Thoracic aorta (tissue), 2 donors: Measurements from ENCODE around the gene DHRSX. TPM values are rescaled to one million over a fixed set of nuclear protein-coding genes. Genes with fewer than 3 reads are reported as not detected.
"Not testable (repeated sequence)": the region's sequence is repeated elsewhere in the genome, so short reads cannot be mapped to it uniquely, and the experiment has no call there.

Experiments used
- ATAC-seq: fragments of 150-250 bp; one replicate; pipeline ENCODE4 v1.8.0; 2017; ENCODE audit warnings: low read depth; ENCODE audit not compliant: insufficient number of reproducible peaks, low FRiP score
- DNase-seq: peaks from one replicate; pipeline ENCODE4 v3.0.0-alpha.2; 2020; ENCODE audit warnings: low spot score
- H3K27ac ChIP-seq, 2 donors: fragments of 200-600 bp; sonication (generic); 1 replicate in 1 of 2; 2 replicates in 1 of 2; pipeline ENCODE4 v1.5.1; 2016; ENCODE audit warnings: mild to moderate bottlenecking in 2 of 2, moderate library complexity in 2 of 2
- H3K27me3 ChIP-seq: fragments of 200-600 bp; sonication (generic); replicated peaks from 2 replicates; pipeline ENCODE4 v1.6.0; 2016; ENCODE audit warnings: mild to moderate bottlenecking; ENCODE audit not compliant: insufficient read depth
- H3K36me3 ChIP-seq: fragments of 200-600 bp; sonication (generic); one replicate; pipeline ENCODE4 v1.5.1; 2016
- H3K4me1 ChIP-seq, 2 donors: fragments of 200-600 bp; sonication (generic); 1 replicate in 1 of 2; 2 replicates in 1 of 2; pipeline versions ENCODE4 v1.5.1 to v1.6.0; 2016; ENCODE audit warnings: low read depth in 2 of 2, mild to moderate bottlenecking in 1 of 2; ENCODE audit not compliant: control insufficient read depth in 1 of 2
- H3K4me3 ChIP-seq: fragments of 200-600 bp; sonication (generic); 2 replicates; pipeline ENCODE4 v1.5.1; 2016; ENCODE audit warnings: mild to moderate bottlenecking
- H3K9me3 ChIP-seq: fragments of 200-600 bp; sonication (generic); 2 replicates; pipeline ENCODE4 v1.5.1; 2016
- total RNA-seq, 2 donors: library from RNA; depleted of rRNA; stranded (reverse); fragments of >200 nt; gene quantifications; one replicate each; pipeline versions ENCODE4 v1.1.0 to v1.2.3, GENCODE V29; 2016
- TF ChIP-seq, protein P1 (sequence below): fragments of 200-600 bp; sonication (generic); IDR thresholded peaks from one replicate; pipeline ENCODE4 v1.5.1; 2019; ENCODE audit warnings: antibody characterized with exemption

The DHRSX gene
- total RNA-seq, 2 donors from 2014 or later: 14.9 to 16.8 TPM

DNA sequence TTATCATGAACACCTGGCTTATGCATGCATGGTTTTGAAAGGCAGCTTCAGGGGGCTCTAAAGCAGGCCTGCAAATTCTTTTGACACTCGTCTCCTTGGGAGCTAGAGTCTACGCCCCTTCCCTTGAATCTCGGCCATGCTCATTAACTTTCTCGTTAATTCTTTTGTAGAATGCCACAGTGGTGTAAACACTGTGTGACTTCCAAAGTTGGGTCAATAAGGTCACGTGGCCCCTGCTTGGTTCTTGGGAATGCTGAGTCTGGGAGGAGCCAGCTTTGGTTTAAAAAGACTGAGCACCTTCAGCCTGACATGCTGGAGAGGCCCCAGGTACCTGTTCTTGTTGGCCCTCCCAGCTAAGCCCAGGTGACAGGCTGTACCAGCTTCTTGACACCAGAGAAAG is 228.4 kb downstream of the DHRSX start:
- no peak for DNase-seq
- H3K4me1 ChIP-seq: no peaks in the 10 kb centered on the region
- H3K4me3 ChIP-seq: no peak overlapping the region
- no peak for ATAC-seq
- H3K27me3 ChIP-seq: no peaks in the 10 kb centered on the region
- no peaks in the 10 kb centered on the region for H3K36me3 ChIP-seq
- TF ChIP-seq, protein P1, sequence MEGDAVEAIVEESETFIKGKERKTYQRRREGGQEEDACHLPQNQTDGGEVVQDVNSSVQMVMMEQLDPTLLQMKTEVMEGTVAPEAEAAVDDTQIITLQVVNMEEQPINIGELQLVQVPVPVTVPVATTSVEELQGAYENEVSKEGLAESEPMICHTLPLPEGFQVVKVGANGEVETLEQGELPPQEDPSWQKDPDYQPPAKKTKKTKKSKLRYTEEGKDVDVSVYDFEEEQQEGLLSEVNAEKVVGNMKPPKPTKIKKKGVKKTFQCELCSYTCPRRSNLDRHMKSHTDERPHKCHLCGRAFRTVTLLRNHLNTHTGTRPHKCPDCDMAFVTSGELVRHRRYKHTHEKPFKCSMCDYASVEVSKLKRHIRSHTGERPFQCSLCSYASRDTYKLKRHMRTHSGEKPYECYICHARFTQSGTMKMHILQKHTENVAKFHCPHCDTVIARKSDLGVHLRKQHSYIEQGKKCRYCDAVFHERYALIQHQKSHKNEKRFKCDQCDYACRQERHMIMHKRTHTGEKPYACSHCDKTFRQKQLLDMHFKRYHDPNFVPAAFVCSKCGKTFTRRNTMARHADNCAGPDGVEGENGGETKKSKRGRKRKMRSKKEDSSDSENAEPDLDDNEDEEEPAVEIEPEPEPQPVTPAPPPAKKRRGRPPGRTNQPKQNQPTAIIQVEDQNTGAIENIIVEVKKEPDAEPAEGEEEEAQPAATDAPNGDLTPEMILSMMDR: no peak
- no peaks in the 10 kb centered on the region for H3K9me3 ChIP-seq
- H3K27ac ChIP-seq: no peak overlapping the region

DNA sequence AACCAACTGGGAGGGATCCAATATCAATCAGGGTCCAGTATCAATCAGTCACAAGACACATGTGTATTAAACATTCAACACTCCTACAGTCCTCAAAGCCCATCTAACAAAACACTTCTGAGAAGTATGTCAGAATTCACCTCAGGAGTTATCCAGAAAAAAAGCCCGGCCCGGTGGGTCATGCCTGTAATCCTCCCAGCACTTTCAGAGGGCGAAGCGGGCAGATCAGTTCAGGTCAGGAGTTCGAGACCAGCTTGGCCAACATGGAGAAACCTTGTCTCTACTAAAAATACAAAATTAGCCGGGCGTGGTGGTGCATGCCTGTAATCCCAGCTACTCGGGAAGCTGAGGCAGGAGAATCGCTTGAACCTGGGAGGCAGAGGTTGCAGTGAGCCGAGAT is 229.2 kb downstream of the DHRSX start:
- not testable (repeated sequence) for ATAC-seq, DNase-seq, H3K36me3 ChIP-seq, H3K4me3 ChIP-seq, H3K9me3 ChIP-seq, H3K27ac ChIP-seq, H3K4me1 ChIP-seq, H3K27me3 ChIP-seq

DNA sequence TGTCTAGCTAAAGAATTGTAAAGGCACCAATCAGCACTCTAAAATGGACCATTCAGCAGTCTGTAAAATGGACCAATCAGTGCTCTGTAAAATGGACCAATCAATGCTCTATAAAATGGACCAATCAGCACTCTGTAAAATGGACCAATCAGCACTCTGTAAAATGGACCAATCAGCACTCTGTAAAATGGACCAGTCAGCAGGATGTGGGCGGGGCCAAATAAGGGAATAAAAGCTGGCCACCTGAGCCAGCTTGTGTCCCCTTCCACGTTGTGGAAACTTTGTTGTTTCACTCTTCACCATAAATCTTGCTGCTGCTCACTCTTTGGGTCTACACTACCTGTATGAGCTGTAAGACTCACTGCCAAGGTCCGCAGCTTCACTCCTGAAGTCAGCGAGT is 230.0 kb downstream of the DHRSX start:
- DNase-seq: not testable (repeated sequence)

GRCh38 chrX:2267890-2268289 is 232.9 kb downstream of the DHRSX start:
- TF ChIP-seq, protein P1: no peak
- ATAC-seq (no peak), DNase-seq (no peak)
- Histone ChIP-seq H3K4me3 (no peak overlapping the region), H3K27me3 (no peaks in the 10 kb centered on the region), H3K36me3 (peaks cover 6% of the 10 kb centered on the region), H3K27ac (no peak overlapping the region), H3K9me3 (no peaks in the 10 kb centered on the region), H3K4me1 (no peaks in the 10 kb centered on the region)

More for the DNA sequence above, 230.0 kb downstream of the DHRSX start:
- not testable (repeated sequence) for H3K4me3 ChIP-seq, H3K4me1 ChIP-seq, H3K27ac ChIP-seq, H3K27me3 ChIP-seq, ATAC-seq, H3K9me3 ChIP-seq, H3K36me3 ChIP-seq

DNA sequence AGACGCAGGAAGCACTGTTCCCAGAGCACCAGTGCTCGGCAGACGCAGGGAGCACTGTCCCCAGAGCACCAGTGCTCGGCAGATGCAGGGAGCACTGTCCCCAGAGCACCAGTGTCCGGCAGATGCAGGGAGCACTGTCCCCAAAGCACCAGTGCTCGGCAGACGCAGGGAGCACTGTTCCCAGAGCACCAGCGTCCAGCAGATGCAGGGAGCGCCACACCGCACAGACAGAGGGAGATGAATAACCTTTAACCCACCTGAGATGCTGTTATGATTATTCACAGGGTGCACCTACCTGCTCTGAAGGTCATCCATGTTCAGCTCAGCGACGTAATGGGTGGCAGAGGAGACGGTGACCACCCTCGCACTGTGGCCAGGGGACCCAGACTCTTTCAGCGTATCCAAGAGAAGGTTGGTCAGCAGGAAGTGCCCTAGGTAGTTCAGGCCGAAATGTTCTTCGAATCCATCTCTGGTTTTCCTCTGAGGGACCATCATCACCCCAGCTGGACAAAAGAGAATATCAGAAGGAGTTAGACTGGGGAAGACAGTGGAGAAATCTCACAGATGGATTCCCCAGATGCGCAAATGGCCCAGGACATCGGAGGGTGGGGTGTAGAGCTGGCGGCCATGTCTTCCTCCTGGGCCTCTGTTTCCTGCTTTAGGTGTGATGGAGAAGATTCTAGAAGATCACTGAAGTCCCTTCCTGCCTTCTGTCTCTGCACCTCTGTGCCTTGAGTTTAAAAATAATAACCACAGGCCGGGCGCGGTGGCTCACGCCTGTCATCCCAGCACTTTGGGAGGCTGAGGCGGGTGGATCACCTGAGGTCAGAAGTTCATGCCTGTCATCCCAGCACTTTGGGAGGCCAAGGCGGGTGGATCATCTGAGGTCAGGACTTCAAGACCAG is 234.1 kb downstream of the DHRSX start:
- DNase-seq (no peak), ATAC-seq (no peak)
- TF ChIP-seq, protein P1: no peak
- Histone ChIP-seq H3K27ac (no peak overlapping the region), H3K9me3 (no peaks in the 10 kb centered on the region), H3K4me1 (no peaks in the 10 kb centered on the region), H3K4me3 (no peak overlapping the region), H3K27me3 (no peaks in the 10 kb centered on the region), H3K36me3 (peaks cover 6% of the 10 kb centered on the region)

GRCh38 chrX:2265658-2266444 is 234.9 kb downstream of the DHRSX start:
- not testable (repeated sequence) for H3K36me3 ChIP-seq, ATAC-seq, H3K9me3 ChIP-seq, H3K27me3 ChIP-seq, H3K27ac ChIP-seq, H3K4me1 ChIP-seq, H3K4me3 ChIP-seq, DNase-seq
